Raji (cell line): ENCODE measurements around the gene KATNIP.

Source experiments
- POLR2A ChIP-seq: IDR thresholded peaks from 2 replicates; pipeline ENCODE4 v1.6.1; 2011; ENCODE audit warnings: low read depth, low read length, control low read depth; ENCODE audit not compliant: insufficient read depth

The KATNIP gene

DNA sequence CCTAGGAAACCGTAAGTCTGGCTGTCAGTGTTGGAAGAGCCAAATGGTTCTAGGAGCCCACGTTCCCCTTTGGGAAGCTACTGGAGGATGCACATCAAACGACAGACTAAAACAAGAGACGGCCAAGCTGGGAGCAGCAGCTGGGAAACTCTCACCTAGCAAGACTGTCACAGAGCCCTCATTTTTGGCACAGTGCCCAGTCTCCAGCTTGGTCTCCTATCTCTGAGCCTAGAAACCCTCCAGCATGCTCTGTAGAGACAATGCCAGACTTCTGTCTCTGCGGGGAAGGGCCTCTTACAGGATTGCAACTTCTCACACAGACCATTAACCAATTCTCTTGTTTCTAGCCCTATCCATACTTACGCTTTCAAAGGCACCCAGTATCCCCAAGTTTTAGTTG, 23.8 kb upstream of the KATNIP start:
- no peak for TF ChIP-seq POLR2A

DNA sequence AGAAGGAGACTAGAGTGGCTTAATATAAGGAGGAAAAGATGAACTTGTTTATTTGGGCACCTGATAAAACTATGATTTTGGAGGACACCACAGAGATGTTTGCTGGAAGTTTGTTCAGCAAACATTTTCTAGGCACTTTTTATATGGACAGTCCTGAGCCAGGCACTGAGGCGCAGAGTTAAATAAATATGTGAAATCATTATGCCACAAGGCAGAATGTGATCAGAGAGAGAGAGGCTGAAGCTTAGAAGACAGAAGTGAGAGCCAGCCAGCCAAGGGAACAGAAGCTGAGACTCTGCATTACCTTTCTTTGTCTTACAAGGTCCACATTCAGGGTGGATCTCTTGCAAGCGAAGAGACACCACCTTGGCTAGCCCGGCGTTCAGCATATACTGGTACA, 21.6 kb upstream of the KATNIP start:
- no peak for TF ChIP-seq POLR2A

- no peak for TF ChIP-seq POLR2A
Measured at GRCh38 chr16:27529962-27530361, 20.0 kb upstream of the KATNIP start.

GRCh38 chr16:27531186-27531585, 18.8 kb upstream of the KATNIP start:
- TF ChIP-seq POLR2A = no peak

GRCh38 chr16:27531826-27532800, 17.8 kb upstream of the KATNIP start:
- TF ChIP-seq POLR2A = no peak

GRCh38 chr16:27534256-27534655, 15.7 kb upstream of the KATNIP start:
- no peak for TF ChIP-seq POLR2A

DNA sequence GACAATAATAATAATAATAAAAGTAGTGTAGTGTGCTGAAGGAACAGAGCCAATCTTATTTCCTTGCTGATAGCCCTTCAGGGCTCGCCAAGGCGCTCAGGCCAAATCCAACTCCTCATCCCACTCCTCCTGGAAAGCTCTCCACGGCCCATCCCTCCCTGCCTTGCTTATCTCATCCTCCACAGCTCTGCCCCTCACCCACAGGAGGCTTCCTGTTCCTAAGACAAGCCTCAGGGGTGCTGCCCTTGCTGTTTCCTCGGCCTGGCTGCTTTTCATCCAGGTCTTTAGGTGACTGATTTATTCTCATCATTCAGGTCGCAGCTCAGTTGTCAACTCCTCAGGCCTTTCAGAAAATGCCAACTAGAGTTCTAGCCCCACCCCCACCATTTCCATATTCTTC, 11.4 kb upstream of the KATNIP start:
- TF ChIP-seq POLR2A = no peak

- TF ChIP-seq POLR2A = no peak
Measured at GRCh38 chr16:27539120-27539519, 10.8 kb upstream of the KATNIP start.

DNA sequence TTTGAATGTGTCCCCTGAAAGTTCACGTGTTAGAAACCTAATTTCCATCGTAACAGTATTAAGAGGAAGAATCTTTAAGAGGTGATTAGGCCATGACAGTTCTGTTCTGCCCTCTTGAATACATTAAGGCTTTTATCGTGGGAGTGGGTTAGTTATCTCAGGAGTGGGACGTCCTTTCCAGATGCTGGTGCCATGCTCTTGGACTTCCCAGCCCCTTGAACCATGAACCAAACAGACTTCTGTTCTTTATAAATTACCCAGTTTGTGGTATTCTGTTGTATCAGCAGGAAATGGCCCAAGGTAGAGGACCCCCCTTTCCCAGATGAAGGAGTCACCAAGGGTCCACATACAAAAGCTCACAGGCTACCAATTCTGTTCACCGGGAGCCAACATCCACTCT, 10.3 kb upstream of the KATNIP start:
- no peak for TF ChIP-seq POLR2A

DNA sequence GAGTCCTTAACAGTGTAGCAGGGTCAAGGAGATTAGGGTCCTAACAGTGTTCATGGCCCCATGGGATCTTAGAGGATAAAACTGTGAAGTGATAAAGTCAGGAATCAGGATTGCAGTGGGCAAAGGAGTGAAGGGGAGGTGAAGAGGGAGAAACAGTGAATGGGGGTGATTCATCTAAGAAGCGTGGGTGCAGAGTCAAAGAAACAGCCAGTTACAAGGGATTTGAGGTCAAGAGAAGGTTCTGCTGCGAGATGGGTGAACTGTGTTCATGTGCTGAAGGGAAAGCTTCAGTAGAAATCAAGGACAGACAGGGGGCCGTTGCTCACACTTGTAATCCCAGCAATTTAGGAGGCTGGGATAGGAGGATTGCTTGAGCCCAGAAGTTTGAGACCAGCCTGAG, 6.1 kb upstream of the KATNIP start:
- TF ChIP-seq POLR2A = no peak

GRCh38 chr16:27544671-27545070, 5.3 kb upstream of the KATNIP start:
- no peak for TF ChIP-seq POLR2A

DNA sequence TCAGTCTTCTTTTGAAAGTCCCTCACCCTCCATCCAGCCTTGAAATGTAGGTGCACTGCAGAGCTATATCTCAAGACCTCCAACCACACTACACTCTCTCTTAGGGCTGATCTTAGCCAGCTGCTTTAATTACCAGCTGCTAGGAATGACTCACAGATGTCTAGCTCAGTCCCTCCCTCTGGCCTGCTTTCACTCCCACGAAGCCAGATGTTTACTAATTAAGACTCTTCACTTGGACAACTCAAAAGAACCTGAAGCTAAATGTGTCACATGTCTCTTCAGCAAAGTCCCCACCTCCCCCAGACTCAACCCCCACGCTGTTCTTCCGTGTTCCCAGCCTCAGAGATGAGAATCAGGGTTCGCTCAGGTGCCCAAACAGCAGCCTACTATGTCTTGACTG, 2.8 kb upstream of the KATNIP start:
- no peak for TF ChIP-seq POLR2A

GRCh38 chr16:27547851-27548250, 2.1 kb upstream of the KATNIP start:
- TF ChIP-seq POLR2A = no peak

- TF ChIP-seq POLR2A = no peak
Measured at GRCh38 chr16:27549464-27549745, 539 bp upstream of the KATNIP start.

- TF ChIP-seq POLR2A = no peak
Measured at GRCh38 chr16:27550582-27550920, 607 bp downstream of the KATNIP start.

- no peak for TF ChIP-seq POLR2A
Measured at GRCh38 chr16:27551036-27551435, 1.1 kb downstream of the KATNIP start.

- TF ChIP-seq POLR2A = no peak
Measured at GRCh38 chr16:27556471-27556870, 6.5 kb downstream of the KATNIP start.

- no peak for TF ChIP-seq POLR2A
Measured at GRCh38 chr16:27558434-27558833, 8.5 kb downstream of the KATNIP start.

DNA sequence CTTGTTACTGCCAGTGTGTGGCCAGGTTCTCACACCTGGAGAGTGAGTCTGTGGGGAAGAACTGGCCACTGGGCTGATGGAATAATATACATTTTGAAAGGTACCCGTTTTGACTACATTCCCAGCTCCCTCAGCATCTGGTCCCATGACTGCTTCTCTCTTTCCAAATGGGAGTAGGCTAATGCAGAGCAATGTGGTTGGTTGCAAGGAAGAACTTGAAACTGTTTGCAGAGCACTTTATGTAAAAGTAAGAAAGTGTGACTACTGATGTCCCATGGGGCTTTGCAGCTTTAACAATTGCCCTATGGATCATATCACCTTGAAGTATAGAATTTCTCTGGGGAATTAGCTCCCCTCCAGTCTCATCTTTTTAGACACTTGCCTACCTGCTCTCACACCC, 9.0 kb downstream of the KATNIP start:
- TF ChIP-seq POLR2A = no peak
